GM23338 (cell line): ENCODE measurements around the gene MAG. TPM values are rescaled to one million over a fixed set of nuclear protein-coding genes. Genes with fewer than 3 reads are reported as not detected.

Source experiments
- ATAC-seq: fragments of 200-7000 bp; cut with Tn5 transposase; 3 replicates; pipeline ENCODE4 v1.9.1; 2020
- DNase-seq: peaks from one replicate; pipeline ENCODE4 v3.0.0-alpha.2; 2015; ENCODE audit warnings: low spot score
- H2AFZ ChIP-seq: fragments of 200-600 bp; sonication (generic); 2 replicates; pipeline ENCODE4 v1.8.0; 2016; ENCODE audit warnings: antibody characterized with exemption, mild to moderate bottlenecking, moderate library complexity
- H3F3A ChIP-seq: fragments of 200-600 bp; sonication (generic); replicated peaks from 2 replicates; pipeline ENCODE4 v1.8.0; 2017; ENCODE audit warnings: antibody characterized with exemption, mixed run types, low read depth
- H3K27ac ChIP-seq: fragments of 200-600 bp; sonication (generic); 2 replicates; pipeline ENCODE4 v1.6.1; 2016; ENCODE audit warnings: low read depth
- H3K27me3 ChIP-seq: fragments of 200-600 bp; sonication (generic); 2 replicates; pipeline ENCODE4 v1.8.0; 2016; ENCODE audit warnings: mild to moderate bottlenecking, mixed run types, moderate library complexity; ENCODE audit not compliant: insufficient read depth
- H3K36me3 ChIP-seq: fragments of 200-600 bp; sonication (generic); 2 replicates; pipeline ENCODE4 v1.8.0; 2016; ENCODE audit warnings: mild to moderate bottlenecking; ENCODE audit not compliant: insufficient read depth
- H3K4me1 ChIP-seq: fragments of 200-600 bp; sonication (generic); 2 replicates; pipeline ENCODE4 v1.8.0; 2016; ENCODE audit warnings: mild to moderate bottlenecking, moderate library complexity; ENCODE audit not compliant: insufficient read depth
- H3K4me2 ChIP-seq: fragments of 200-600 bp; sonication (generic); 2 replicates; pipeline ENCODE4 v1.7.1; 2017; ENCODE audit warnings: mixed run types
- H3K4me3 ChIP-seq: fragments of 200-600 bp; sonication (generic); 2 replicates; pipeline ENCODE4 v1.6.1; 2016; ENCODE audit warnings: mixed run types
- H3K79me2 ChIP-seq: fragments of 200-600 bp; sonication (generic); replicated peaks from 2 replicates; pipeline ENCODE4 v1.8.0; 2017; ENCODE audit warnings: mild to moderate bottlenecking; ENCODE audit not compliant: insufficient read depth
- H3K9me2 ChIP-seq: fragments of 200-600 bp; sonication (generic); 2 replicates; pipeline ENCODE4 v1.8.0; 2017; ENCODE audit not compliant: insufficient read depth
- H4K20me1 ChIP-seq: fragments of 200-600 bp; sonication (generic); replicated peaks from 2 replicates; pipeline ENCODE4 v1.8.0; 2017; ENCODE audit warnings: mild to moderate bottlenecking; ENCODE audit not compliant: insufficient read depth
- H3K27ac Mint-ChIP-seq: 2 replicates; pipeline ENCODE4 v1.8.0; 2020; ENCODE audit warnings: inconsistent platforms, mild to moderate bottlenecking, moderate library complexity, mixed read lengths
- H3K27me3 Mint-ChIP-seq: 3 replicates; pipeline ENCODE4 v1.8.0; 2022; ENCODE audit warnings: low read depth, mild to moderate bottlenecking, moderate library complexity, mixed read lengths, inconsistent platforms; ENCODE audit not compliant: insufficient read depth, poor library complexity
- H3K36me3 Mint-ChIP-seq: 3 replicates; pipeline ENCODE4 v1.8.0; 2021; ENCODE audit warnings: low read depth, mild to moderate bottlenecking, inconsistent platforms, moderate library complexity, mixed read lengths
- H3K4me1 Mint-ChIP-seq: 3 replicates; pipeline ENCODE4 v1.8.0; 2020; ENCODE audit warnings: mild to moderate bottlenecking, inconsistent platforms, mixed read lengths
- H3K4me3 Mint-ChIP-seq: 3 replicates; pipeline ENCODE4 v1.8.0; 2021; ENCODE audit warnings: moderate library complexity, mild to moderate bottlenecking, inconsistent platforms, mixed read lengths
- H3K9me3 Mint-ChIP-seq: 3 replicates; pipeline ENCODE4 v1.8.0; 2020; ENCODE audit warnings: moderate library complexity, mild to moderate bottlenecking, inconsistent platforms, mixed read lengths
- CREB1 ChIP-seq: fragments of 250-450 bp; sonication (Bioruptor Pico); IDR thresholded peaks from 2 replicates; pipeline ENCODE4 v1.5.0; 2020; ENCODE audit warnings: low read depth, mild to moderate bottlenecking, moderate library complexity
- EZH2 ChIP-seq: fragments of 200-600 bp; sonication (generic); IDR thresholded peaks from one replicate; pipeline ENCODE4 v1.8.0; 2017; ENCODE audit warnings: antibody characterized with exemption, mild to moderate bottlenecking, low read depth; ENCODE audit not compliant: unreplicated experiment
- EZH2phosphoT487 ChIP-seq: fragments of 200-600 bp; sonication (generic); IDR thresholded peaks from one replicate; pipeline ENCODE4 v1.8.1; 2018; ENCODE audit warnings: antibody characterized with exemption; ENCODE audit not compliant: unreplicated experiment
- JUNB ChIP-seq: IDR thresholded peaks from one replicate; pipeline ENCODE4 v1.6.1; 2016; ENCODE audit warnings: antibody characterized with exemption; ENCODE audit not compliant: unreplicated experiment
- NANOG ChIP-seq: IDR thresholded peaks from 2 replicates; pipeline ENCODE4 v1.6.1; 2016; ENCODE audit warnings: antibody characterized with exemption, borderline replicate concordance
- POLR2AphosphoS5 ChIP-seq: IDR thresholded peaks from 2 replicates; pipeline ENCODE4 v1.6.1; 2016; ENCODE audit warnings: antibody characterized with exemption, low read depth
- STAT1 ChIP-seq: IDR thresholded peaks from one replicate; pipeline ENCODE4 v1.6.1; 2016; ENCODE audit warnings: antibody characterized with exemption; ENCODE audit not compliant: unreplicated experiment
- ZNF114 ChIP-seq: fragments of 250-450 bp; sonication (Bioruptor Pico); IDR thresholded peaks from 2 replicates; pipeline ENCODE4 v1.5.0; 2020; ENCODE audit warnings: mild to moderate bottlenecking, moderate library complexity
- ZNF331 ChIP-seq: fragments of 250-450 bp; sonication (Bioruptor Pico); IDR thresholded peaks from 2 replicates; pipeline ENCODE4 v1.5.0; 2020; ENCODE audit warnings: low read depth, mild to moderate bottlenecking, moderate library complexity
- polyA plus RNA-seq: library from polyadenylated mRNA; unstranded; fragments of >200 nt; fragmentation: Nextera tagmentation; extraction: Ambion mirVana; gene quantifications from 2 replicates; pipeline ENCODE4 v1.2.1, GENCODE V29; 2016
- total RNA-seq: library from RNA; depleted of rRNA; stranded (reverse); fragments of >200 nt; shearing (Covaris generic); gene quantifications from 2 replicates; pipeline ENCODE4 v1.2.3, GENCODE V29; 2014
- TF ChIP-seq, protein P1 (sequence below): fragments of 250-450 bp; sonication (Bioruptor Pico); IDR thresholded peaks from 2 replicates; pipeline ENCODE4 v1.5.0; 2020; ENCODE audit warnings: mild to moderate bottlenecking, moderate library complexity
- TF ChIP-seq, protein P2 (sequence below), 2 experiments: fragments of 200-600 bp in 1 of 2; sonication (generic) in 1 of 2; conservative IDR thresholded peaks; 2 replicates each; pipeline versions ENCODE4 v1.5.1 to v1.6.1; 2016 to 2017; ENCODE audit warnings: antibody characterized with exemption in 2 of 2, low read depth in 2 of 2, mild to moderate bottlenecking in 2 of 2, moderate library complexity in 1 of 2
- TF ChIP-seq, protein P3 (sequence below): IDR thresholded peaks from 2 replicates; pipeline ENCODE4 v1.6.1; 2016; ENCODE audit warnings: antibody characterized with exemption
- TF ChIP-seq, protein P4 (sequence below): IDR thresholded peaks from one replicate; pipeline ENCODE4 v1.6.1; 2018; ENCODE audit warnings: antibody characterized with exemption; ENCODE audit not compliant: unreplicated experiment

Gene MAG
- total and polyA plus RNA-seq, 2 experiments from 2014 or later = 0.61 to 1.3 TPM

DNA sequence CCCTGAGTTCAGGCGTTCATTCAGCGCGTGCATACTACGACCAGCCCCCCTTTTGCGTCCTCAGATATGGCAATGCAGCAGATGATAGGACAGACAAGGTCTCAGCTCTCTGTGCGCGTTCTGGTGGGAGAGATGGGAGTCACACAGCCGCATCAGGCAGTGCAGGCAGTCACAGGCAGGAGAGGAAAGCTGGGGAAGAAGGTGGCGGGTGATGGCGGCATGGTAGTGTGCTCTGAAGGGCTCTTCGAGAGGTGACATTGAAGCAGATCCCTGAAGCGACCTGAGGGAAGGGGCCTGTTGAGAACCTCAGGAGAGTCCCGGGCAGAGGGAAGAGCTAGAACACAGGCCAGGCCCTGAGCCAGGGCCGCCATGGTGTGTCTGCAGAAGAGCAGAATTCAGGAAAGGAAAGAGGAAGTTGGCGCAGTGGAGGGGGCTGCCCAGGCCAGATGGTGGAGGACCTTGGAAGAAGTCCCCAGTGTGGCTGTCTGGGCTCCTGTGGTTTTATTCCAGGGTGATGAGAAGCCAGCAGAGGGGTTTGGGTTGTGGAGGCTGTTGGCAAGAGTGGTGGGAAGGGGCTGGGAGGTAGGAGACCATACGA lies 19.7 kb upstream of the MAG start:
- peaks cover 21% of the 10 kb centered on the region for H3K27me3 Mint-ChIP-seq
- peaks cover 7% of the 10 kb centered on the region for H3K36me3 ChIP-seq
- peaks cover 5% of the 10 kb centered on the region; the same call in 1 of the 2 replicates for H4K20me1 ChIP-seq
- no peak overlapping the region for H3K4me2 ChIP-seq
- H3K4me1 Mint-ChIP-seq = no peaks in the 10 kb centered on the region; the same call in 1 of the 3 replicates
- no peak overlapping the region for H2AFZ ChIP-seq
- no peak for DNase-seq
- ATAC-seq = no peak
- H3K9me2 ChIP-seq = no peaks in the 10 kb centered on the region
- H3K79me2 ChIP-seq = no peaks in the 10 kb centered on the region
- H3K4me3 Mint-ChIP-seq = no peak overlapping the region
- no peaks in the 10 kb centered on the region for H3K27me3 ChIP-seq
- H3F3A ChIP-seq = peaks cover 7% of the 10 kb centered on the region; the same call in 1 of the 2 replicates
- no peak overlapping the region for H3K4me3 ChIP-seq
- H3K36me3 Mint-ChIP-seq = peaks cover 65% of the 10 kb centered on the region
- H3K4me1 ChIP-seq = peaks cover 7% of the 10 kb centered on the region; the same call in 1 of the 2 replicates
- TF ChIP-seq, protein P1, sequence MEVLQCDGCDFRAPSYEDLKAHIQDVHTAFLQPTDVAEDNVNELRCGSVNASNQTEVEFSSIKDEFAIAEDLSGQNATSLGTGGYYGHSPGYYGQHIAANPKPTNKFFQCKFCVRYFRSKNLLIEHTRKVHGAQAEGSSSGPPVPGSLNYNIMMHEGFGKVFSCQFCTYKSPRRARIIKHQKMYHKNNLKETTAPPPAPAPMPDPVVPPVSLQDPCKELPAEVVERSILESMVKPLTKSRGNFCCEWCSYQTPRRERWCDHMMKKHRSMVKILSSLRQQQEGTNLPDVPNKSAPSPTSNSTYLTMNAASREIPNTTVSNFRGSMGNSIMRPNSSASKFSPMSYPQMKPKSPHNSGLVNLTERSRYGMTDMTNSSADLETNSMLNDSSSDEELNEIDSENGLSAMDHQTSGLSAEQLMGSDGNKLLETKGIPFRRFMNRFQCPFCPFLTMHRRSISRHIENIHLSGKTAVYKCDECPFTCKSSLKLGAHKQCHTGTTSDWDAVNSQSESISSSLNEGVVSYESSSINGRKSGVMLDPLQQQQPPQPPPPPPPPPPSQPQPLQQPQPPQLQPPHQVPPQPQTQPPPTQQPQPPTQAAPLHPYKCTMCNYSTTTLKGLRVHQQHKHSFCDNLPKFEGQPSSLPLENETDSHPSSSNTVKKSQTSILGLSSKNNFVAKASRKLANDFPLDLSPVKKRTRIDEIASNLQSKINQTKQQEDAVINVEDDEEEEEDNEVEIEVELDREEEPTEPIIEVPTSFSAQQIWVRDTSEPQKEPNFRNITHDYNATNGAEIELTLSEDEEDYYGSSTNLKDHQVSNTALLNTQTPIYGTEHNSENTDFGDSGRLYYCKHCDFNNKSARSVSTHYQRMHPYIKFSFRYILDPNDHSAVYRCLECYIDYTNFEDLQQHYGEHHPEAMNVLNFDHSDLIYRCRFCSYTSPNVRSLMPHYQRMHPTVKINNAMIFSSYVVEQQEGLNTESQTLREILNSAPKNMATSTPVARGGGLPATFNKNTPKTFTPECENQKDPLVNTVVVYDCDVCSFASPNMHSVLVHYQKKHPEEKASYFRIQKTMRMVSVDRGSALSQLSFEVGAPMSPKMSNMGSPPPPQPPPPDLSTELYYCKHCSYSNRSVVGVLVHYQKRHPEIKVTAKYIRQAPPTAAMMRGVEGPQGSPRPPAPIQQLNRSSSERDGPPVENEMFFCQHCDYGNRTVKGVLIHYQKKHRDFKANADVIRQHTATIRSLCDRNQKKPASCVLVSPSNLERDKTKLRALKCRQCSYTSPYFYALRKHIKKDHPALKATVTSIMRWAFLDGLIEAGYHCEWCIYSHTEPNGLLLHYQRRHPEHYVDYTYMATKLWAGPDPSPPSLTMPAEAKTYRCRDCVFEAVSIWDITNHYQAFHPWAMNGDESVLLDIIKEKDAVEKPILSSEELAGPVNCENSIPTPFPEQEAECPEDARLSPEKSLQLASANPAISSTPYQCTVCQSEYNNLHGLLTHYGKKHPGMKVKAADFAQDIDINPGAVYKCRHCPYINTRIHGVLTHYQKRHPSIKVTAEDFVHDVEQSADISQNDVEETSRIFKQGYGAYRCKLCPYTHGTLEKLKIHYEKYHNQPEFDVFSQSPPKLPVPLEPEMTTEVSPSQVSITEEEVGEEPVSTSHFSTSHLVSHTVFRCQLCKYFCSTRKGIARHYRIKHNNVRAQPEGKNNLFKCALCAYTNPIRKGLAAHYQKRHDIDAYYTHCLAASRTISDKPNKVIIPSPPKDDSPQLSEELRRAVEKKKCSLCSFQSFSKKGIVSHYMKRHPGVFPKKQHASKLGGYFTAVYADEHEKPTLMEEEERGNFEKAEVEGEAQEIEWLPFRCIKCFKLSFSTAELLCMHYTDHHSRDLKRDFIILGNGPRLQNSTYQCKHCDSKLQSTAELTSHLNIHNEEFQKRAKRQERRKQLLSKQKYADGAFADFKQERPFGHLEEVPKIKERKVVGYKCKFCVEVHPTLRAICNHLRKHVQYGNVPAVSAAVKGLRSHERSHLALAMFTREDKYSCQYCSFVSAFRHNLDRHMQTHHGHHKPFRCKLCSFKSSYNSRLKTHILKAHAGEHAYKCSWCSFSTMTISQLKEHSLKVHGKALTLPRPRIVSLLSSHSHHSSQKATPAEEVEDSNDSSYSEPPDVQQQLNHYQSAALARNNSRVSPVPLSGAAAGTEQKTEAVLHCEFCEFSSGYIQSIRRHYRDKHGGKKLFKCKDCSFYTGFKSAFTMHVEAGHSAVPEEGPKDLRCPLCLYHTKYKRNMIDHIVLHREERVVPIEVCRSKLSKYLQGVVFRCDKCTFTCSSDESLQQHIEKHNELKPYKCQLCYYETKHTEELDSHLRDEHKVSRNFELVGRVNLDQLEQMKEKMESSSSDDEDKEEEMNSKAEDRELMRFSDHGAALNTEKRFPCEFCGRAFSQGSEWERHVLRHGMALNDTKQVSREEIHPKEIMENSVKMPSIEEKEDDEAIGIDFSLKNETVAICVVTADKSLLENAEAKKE (CRISPR knock-in tag) = no peak
- TF ChIP-seq ZNF114 (CRISPR knock-in tag) (no peak), STAT1 (no peak), NANOG (no peak), EZH2phosphoT487 (no peak), ZNF331 (no peak), CREB1 (no peak), POLR2AphosphoS5 (no peak), JUNB (no peak), EZH2 (no peak)
- TF ChIP-seq, protein P2, sequence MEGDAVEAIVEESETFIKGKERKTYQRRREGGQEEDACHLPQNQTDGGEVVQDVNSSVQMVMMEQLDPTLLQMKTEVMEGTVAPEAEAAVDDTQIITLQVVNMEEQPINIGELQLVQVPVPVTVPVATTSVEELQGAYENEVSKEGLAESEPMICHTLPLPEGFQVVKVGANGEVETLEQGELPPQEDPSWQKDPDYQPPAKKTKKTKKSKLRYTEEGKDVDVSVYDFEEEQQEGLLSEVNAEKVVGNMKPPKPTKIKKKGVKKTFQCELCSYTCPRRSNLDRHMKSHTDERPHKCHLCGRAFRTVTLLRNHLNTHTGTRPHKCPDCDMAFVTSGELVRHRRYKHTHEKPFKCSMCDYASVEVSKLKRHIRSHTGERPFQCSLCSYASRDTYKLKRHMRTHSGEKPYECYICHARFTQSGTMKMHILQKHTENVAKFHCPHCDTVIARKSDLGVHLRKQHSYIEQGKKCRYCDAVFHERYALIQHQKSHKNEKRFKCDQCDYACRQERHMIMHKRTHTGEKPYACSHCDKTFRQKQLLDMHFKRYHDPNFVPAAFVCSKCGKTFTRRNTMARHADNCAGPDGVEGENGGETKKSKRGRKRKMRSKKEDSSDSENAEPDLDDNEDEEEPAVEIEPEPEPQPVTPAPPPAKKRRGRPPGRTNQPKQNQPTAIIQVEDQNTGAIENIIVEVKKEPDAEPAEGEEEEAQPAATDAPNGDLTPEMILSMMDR (conservative IDR thresholded peaks at IDR 0.05; ENCODE audit: low read depth in 2 of 2) = no peak
- TF ChIP-seq, protein P3, sequence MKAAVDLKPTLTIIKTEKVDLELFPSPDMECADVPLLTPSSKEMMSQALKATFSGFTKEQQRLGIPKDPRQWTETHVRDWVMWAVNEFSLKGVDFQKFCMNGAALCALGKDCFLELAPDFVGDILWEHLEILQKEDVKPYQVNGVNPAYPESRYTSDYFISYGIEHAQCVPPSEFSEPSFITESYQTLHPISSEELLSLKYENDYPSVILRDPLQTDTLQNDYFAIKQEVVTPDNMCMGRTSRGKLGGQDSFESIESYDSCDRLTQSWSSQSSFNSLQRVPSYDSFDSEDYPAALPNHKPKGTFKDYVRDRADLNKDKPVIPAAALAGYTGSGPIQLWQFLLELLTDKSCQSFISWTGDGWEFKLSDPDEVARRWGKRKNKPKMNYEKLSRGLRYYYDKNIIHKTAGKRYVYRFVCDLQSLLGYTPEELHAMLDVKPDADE = no peak
- TF ChIP-seq, protein P4, sequence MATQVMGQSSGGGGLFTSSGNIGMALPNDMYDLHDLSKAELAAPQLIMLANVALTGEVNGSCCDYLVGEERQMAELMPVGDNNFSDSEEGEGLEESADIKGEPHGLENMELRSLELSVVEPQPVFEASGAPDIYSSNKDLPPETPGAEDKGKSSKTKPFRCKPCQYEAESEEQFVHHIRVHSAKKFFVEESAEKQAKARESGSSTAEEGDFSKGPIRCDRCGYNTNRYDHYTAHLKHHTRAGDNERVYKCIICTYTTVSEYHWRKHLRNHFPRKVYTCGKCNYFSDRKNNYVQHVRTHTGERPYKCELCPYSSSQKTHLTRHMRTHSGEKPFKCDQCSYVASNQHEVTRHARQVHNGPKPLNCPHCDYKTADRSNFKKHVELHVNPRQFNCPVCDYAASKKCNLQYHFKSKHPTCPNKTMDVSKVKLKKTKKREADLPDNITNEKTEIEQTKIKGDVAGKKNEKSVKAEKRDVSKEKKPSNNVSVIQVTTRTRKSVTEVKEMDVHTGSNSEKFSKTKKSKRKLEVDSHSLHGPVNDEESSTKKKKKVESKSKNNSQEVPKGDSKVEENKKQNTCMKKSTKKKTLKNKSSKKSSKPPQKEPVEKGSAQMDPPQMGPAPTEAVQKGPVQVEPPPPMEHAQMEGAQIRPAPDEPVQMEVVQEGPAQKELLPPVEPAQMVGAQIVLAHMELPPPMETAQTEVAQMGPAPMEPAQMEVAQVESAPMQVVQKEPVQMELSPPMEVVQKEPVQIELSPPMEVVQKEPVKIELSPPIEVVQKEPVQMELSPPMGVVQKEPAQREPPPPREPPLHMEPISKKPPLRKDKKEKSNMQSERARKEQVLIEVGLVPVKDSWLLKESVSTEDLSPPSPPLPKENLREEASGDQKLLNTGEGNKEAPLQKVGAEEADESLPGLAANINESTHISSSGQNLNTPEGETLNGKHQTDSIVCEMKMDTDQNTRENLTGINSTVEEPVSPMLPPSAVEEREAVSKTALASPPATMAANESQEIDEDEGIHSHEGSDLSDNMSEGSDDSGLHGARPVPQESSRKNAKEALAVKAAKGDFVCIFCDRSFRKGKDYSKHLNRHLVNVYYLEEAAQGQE = no peak
- no peak overlapping the region for H3K27ac ChIP-seq
- H3K27ac Mint-ChIP-seq = no peak overlapping the region
- no peaks in the 10 kb centered on the region; the same call in 1 of the 3 replicates for H3K9me3 Mint-ChIP-seq
